ENCODE results near the gene ABHD4.
A peak's percentile ranks its signal among the peaks of the same experiment; 100 is the strongest.

- TF ChIP-seq CTCF (conservative IDR thresholded peaks at IDR 0.05; ENCODE audit: low read length): 0 out of 2 replicates have a peak, but pooled peaks have one; percentile 11
- no peak for TF ChIP-seq EZH2phosphoT487 (IDR thresholded peaks at IDR 0.05; ENCODE audit: borderline replicate concordance, low read depth, low read length)
Observed at GRCh38 chr14:22594156-22594716, 3.9 kb upstream of the ABHD4 start.
